ENCODE results near the gene EXOC3L4.

EXOC3L4 gene

GRCh38 chr14:103091041-103091882 lies 3.3 kb upstream of the EXOC3L4 start:
- DNase-seq (ENCODE audit: low read depth), result peak; percentile 50

- DNase-seq (ENCODE audit: low read depth), result no peak
Measured at GRCh38 chr14:103091883-103092222, 2.7 kb upstream of the EXOC3L4 start.

GRCh38 chr14:103093856-103094405 lies 594 bp upstream of the EXOC3L4 start:
- no peak for DNase-seq (ENCODE audit: low read depth)

GRCh38 chr14:103095210-103095778 lies 769 bp downstream of the EXOC3L4 start:
- no peak for DNase-seq (ENCODE audit: low read depth)

- DNase-seq (ENCODE audit: low read depth), result no peak
Measured at GRCh38 chr14:103096387-103096786, 1.9 kb downstream of the EXOC3L4 start.

- no peak for DNase-seq (ENCODE audit: low read depth)
Measured at GRCh38 chr14:103097244-103097993, 2.9 kb downstream of the EXOC3L4 start.

- DNase-seq (ENCODE audit: low read depth), result no peak
Measured at GRCh38 chr14:103097994-103098957, 3.8 kb downstream of the EXOC3L4 start.

- DNase-seq (ENCODE audit: low read depth), result no peak
Measured at GRCh38 chr14:103099081-103099732, 4.7 kb downstream of the EXOC3L4 start.

- DNase-seq (ENCODE audit: low read depth), result no peak
Measured at GRCh38 chr14:103099733-103100280, 5.3 kb downstream of the EXOC3L4 start.

- no peak for DNase-seq (ENCODE audit: low read depth)
Measured at GRCh38 chr14:103100281-103101121, 6.0 kb downstream of the EXOC3L4 start.

- DNase-seq (ENCODE audit: low read depth), result no peak
Measured at GRCh38 chr14:103101257-103101962, 6.9 kb downstream of the EXOC3L4 start.

- no peak for DNase-seq (ENCODE audit: low read depth)
Measured at GRCh38 chr14:103101963-103102688, 7.6 kb downstream of the EXOC3L4 start.

- DNase-seq (ENCODE audit: low read depth), result no peak
Measured at GRCh38 chr14:103102689-103103260, 8.2 kb downstream of the EXOC3L4 start.

- DNase-seq (ENCODE audit: low read depth), result peak; percentile 43
Measured at GRCh38 chr14:103103461-103104388, 9.2 kb downstream of the EXOC3L4 start.

GRCh38 chr14:103104389-103104653 lies 9.8 kb downstream of the EXOC3L4 start:
- no peak for DNase-seq (ENCODE audit: low read depth)

- DNase-seq (ENCODE audit: low read depth), result no peak
Measured at GRCh38 chr14:103104654-103105452, 10.3 kb downstream of the EXOC3L4 start.
